AG09309 (cell line): ENCODE results near the gene VIPR1.

Experiments
- DNase-seq: peaks from one replicate; pipeline ENCODE4 v3.0.0-alpha.2; 2010; ENCODE audit warnings: low read depth
- H3K4me3 ChIP-seq: 2 replicates; pipeline ENCODE4 v1.5.1; 2011; ENCODE audit warnings: mild to moderate bottlenecking, low read depth, low read length, moderate library complexity; ENCODE audit not compliant: control insufficient read depth
- CTCF ChIP-seq: IDR thresholded peaks from 2 replicates; pipeline ENCODE4 v1.5.1; 2011; ENCODE audit warnings: mild to moderate bottlenecking, low read depth, low read length, inconsistent platforms; ENCODE audit not compliant: insufficient read depth, control insufficient read depth; ENCODE audit errors: missing control alignments

VIPR1 gene

GRCh38 chr3:42533161-42533897 is 30.9 kb downstream of the VIPR1 start:
- no peak for DNase-seq
- TF ChIP-seq CTCF: no peak
- no peak overlapping the region for H3K4me3 ChIP-seq

GRCh38 chr3:42535981-42536784 is 33.7 kb downstream of the VIPR1 start:
- no peak overlapping the region for H3K4me3 ChIP-seq
- DNase-seq: no peak

GRCh38 chr3:42537350-42537749 is 34.9 kb downstream of the VIPR1 start:
- no peak for DNase-seq
- no peak for TF ChIP-seq CTCF
- H3K4me3 ChIP-seq: no peak overlapping the region

More at GRCh38 chr3:42535981-42536784, 33.7 kb downstream of the VIPR1 start:
- TF ChIP-seq CTCF: peak; percentile 53

GRCh38 chr3:42539871-42540714 is 37.6 kb downstream of the VIPR1 start:
- no peak for DNase-seq
- TF ChIP-seq CTCF: peak; percentile 69
- no peak overlapping the region for H3K4me3 ChIP-seq

GRCh38 chr3:42541079-42541478 is 38.6 kb downstream of the VIPR1 start:
- DNase-seq: no peak
- TF ChIP-seq CTCF: no peak

More at GRCh38 chr3:42541079-42541478, 38.6 kb downstream of the VIPR1 start:
- no peak overlapping the region for H3K4me3 ChIP-seq
